Right renal pelvis (tissue), 4 donors: ENCODE results near the gene MSANTD1. TPM values are rescaled to one million over a fixed set of nuclear protein-coding genes. Genes with fewer than 3 reads are reported as not detected.
A peak's percentile ranks its signal among the peaks of the same experiment; 100 is the strongest.

Source experiments
- DNase-seq, 4 donors: peaks; one replicate each; pipeline ENCODE4 v3.0.0-alpha.2; 2013; ENCODE audit warnings: low read depth in 4 of 4, low spot score in 3 of 4, missing footprints in 1 of 4
- polyA plus RNA-seq, 4 donors: library from polyadenylated mRNA; unstranded; fragments of 120-200 nt; gene quantifications; one replicate each; pipeline ENCODE4 v1.2.1, GENCODE V29; 2013; ENCODE audit not compliant: insufficient read length in 4 of 4

The MSANTD1 gene
- polyA plus RNA-seq, 4 donors: 0.36 to 0.61 (median 0.38) TPM

GRCh38 chr4:3231471-3231870, 17.5 kb upstream of the MSANTD1 start:
- DNase-seq: no peak

GRCh38 chr4:3232001-3232400, 17.0 kb upstream of the MSANTD1 start:
- DNase-seq: no peak

GRCh38 chr4:3232871-3233271, 16.1 kb upstream of the MSANTD1 start:
- no peak for DNase-seq

- DNase-seq: no peak
These were observed 15.4 kb upstream of the MSANTD1 start for GRCh38 chr4:3233391-3234071.

GRCh38 chr4:3234171-3235029, 14.6 kb upstream of the MSANTD1 start:
- no peak for DNase-seq

- DNase-seq: no peak
These were observed 14.0 kb upstream of the MSANTD1 start for GRCh38 chr4:3235030-3235345.

- DNase-seq: no peak
These were observed 13.4 kb upstream of the MSANTD1 start for GRCh38 chr4:3235581-3235980.

GRCh38 chr4:3236326-3236878, 12.6 kb upstream of the MSANTD1 start:
- no peak for DNase-seq

- no peak for DNase-seq
These were observed 11.7 kb upstream of the MSANTD1 start for GRCh38 chr4:3237266-3237665.

- no peak for DNase-seq
These were observed 11.0 kb upstream of the MSANTD1 start for GRCh38 chr4:3237712-3238560.

- no peak for DNase-seq
These were observed 10.2 kb upstream of the MSANTD1 start for GRCh38 chr4:3238721-3239120.

- no peak for DNase-seq
These were observed 9.7 kb upstream of the MSANTD1 start for GRCh38 chr4:3239303-3239702.

- no peak for DNase-seq
These were observed 8.7 kb upstream of the MSANTD1 start for GRCh38 chr4:3239998-3240920.

- no peak for DNase-seq
These were observed 7.9 kb upstream of the MSANTD1 start for GRCh38 chr4:3240936-3241522.

GRCh38 chr4:3241898-3242524, 6.9 kb upstream of the MSANTD1 start:
- DNase-seq: peak in 3 of 4 donors; percentile 48 to 61 (median 60)

GRCh38 chr4:3243136-3243780, 5.7 kb upstream of the MSANTD1 start:
- DNase-seq: peak in 1 of 4 donors; percentile 32

- no peak for DNase-seq
These were observed 5.0 kb upstream of the MSANTD1 start for GRCh38 chr4:3244002-3244401.

GRCh38 chr4:3244747-3245146, 4.2 kb upstream of the MSANTD1 start:
- no peak for DNase-seq

GRCh38 chr4:3245676-3246075, 3.3 kb upstream of the MSANTD1 start:
- DNase-seq: no peak
